ENCODE measurements around the gene RBP3. TPM values are rescaled to one million over a fixed set of nuclear protein-coding genes. Genes with fewer than 3 reads are reported as not detected.

The RBP3 gene
- total RNA-seq, 2 donors from 2014 or later, result not detected

DNA sequence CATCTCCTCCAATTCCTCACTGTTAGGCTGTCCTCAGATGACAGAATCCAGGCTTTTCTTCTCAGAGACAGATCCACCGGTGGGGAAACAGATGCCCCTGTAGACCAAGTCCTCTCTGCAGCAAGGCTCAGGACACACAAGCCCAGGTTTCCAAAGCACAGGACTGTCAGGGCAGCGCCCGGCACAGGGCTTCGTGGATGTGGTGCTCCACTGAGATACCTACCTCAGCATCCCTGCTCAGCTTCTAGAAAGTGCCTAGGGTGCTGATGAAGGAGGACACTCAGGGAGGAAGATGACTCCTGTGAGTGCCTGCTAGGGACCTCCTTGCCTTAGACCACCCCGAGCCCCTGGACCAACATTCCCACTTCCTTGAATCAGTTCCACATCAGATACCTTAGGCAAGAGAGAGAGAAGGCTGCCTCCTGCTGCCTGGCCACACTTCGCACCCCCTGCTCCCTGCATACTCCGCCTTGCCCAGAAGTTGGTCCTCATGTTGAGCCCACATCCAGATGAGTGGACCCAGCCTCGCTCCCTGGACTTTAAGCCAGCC is 8.9 kb upstream of the RBP3 start:
- no peaks in the 10 kb centered on the region for H3K36me3 Mint-ChIP-seq (ENCODE audit: low read depth)
- Histone ChIP-seq H3K27me3 (ENCODE audit: control insufficient read depth, insufficient read depth, low read length, poor library complexity, severe bottlenecking) (no peaks in the 10 kb centered on the region), H3K4me1 (ENCODE audit: control insufficient read depth, insufficient read depth, low read length) (no peaks in the 10 kb centered on the region), H3K4me3 (ENCODE audit: low read length) (no peak overlapping the region), H3K36me3 (ENCODE audit: control insufficient read depth, insufficient read depth, low read length) (no peaks in the 10 kb centered on the region), H3K9ac (ENCODE audit: extremely low read depth, low read length, poor library complexity, severe bottlenecking) (no peak overlapping the region), H3K9me3 (ENCODE audit: control insufficient read depth, low read length) (no peaks in the 10 kb centered on the region), H3K27ac (ENCODE audit: low read depth, low read length) (no peak overlapping the region)
- no peak overlapping the region for H3K4me3 Mint-ChIP-seq
- H3K27me3 Mint-ChIP-seq (ENCODE audit: insufficient read depth), result no peaks in the 10 kb centered on the region
- TF ChIP-seq, protein P1, sequence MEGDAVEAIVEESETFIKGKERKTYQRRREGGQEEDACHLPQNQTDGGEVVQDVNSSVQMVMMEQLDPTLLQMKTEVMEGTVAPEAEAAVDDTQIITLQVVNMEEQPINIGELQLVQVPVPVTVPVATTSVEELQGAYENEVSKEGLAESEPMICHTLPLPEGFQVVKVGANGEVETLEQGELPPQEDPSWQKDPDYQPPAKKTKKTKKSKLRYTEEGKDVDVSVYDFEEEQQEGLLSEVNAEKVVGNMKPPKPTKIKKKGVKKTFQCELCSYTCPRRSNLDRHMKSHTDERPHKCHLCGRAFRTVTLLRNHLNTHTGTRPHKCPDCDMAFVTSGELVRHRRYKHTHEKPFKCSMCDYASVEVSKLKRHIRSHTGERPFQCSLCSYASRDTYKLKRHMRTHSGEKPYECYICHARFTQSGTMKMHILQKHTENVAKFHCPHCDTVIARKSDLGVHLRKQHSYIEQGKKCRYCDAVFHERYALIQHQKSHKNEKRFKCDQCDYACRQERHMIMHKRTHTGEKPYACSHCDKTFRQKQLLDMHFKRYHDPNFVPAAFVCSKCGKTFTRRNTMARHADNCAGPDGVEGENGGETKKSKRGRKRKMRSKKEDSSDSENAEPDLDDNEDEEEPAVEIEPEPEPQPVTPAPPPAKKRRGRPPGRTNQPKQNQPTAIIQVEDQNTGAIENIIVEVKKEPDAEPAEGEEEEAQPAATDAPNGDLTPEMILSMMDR (conservative IDR thresholded peaks at IDR 0.05), result no peak
- no peaks in the 10 kb centered on the region for H3K4me1 Mint-ChIP-seq
- DNase-seq, result no peak
- WGBS, 2 experiments (ENCODE audit: insufficient coverage in 1 of 2, insufficient read length in 1 of 2), result 93 to 94% methylated on average over 4 to 8 of the region's 8 CpGs
- no peak overlapping the region for H3K27ac Mint-ChIP-seq
- no peaks in the 10 kb centered on the region for H3K9me3 Mint-ChIP-seq

DNA sequence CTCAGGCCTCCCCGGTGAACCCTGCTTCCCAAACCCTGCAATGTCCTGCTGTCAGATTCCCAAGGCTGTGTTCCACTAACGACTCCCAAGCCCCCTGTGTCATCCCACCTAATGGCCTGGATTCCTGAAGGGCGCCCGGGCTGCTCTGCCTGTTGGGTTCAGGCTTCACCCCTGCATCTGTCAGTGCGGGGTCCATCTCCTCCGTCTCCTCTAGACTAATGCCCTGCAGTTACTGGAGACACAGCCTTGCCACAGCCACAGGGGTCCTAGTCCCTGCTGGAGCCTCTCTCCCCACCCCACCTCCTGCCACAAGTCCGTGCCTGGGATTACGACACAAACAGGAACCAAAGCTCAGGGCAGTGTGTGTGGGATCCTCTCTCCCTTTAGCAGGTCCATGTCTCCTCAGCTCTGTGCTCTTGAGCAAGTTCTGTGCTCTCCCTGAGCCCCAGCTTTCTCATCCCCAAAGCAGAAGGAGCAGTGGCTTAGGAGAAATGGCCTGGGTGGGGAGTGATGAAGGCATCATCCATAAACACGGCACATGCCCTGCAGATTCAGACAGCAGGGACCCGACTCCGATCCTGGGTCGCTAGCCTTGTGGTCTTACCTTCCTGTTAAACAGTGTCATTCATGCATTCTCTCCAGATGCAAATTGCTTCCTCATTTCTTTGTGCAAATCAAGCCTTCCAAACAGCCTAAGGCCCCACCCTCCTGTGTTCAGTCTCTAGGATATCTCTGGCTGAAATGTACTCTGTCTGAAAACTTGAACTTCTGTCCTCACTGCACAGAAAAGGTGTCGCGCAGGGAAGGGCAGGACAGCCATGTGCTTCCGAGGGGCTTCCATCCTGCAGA is 8.2 kb upstream of the RBP3 start:
- TF ChIP-seq, protein P1 (conservative IDR thresholded peaks at IDR 0.05), result no peak
- Histone ChIP-seq H3K36me3 (ENCODE audit: control insufficient read depth, insufficient read depth, low read length) (no peaks in the 10 kb centered on the region), H3K4me3 (ENCODE audit: low read length) (no peak overlapping the region), H3K9me3 (ENCODE audit: control insufficient read depth, low read length) (no peaks in the 10 kb centered on the region), H3K27me3 (ENCODE audit: control insufficient read depth, insufficient read depth, low read length, poor library complexity, severe bottlenecking) (no peaks in the 10 kb centered on the region), H3K9ac (ENCODE audit: extremely low read depth, low read length, poor library complexity, severe bottlenecking) (no peak overlapping the region), H3K4me1 (ENCODE audit: control insufficient read depth, insufficient read depth, low read length) (no peaks in the 10 kb centered on the region), H3K27ac (ENCODE audit: low read depth, low read length) (no peak overlapping the region)
- H3K36me3 Mint-ChIP-seq (ENCODE audit: low read depth), result no peaks in the 10 kb centered on the region
- no peaks in the 10 kb centered on the region for H3K9me3 Mint-ChIP-seq
- no peak overlapping the region for H3K27ac Mint-ChIP-seq
- no peaks in the 10 kb centered on the region for H3K4me1 Mint-ChIP-seq
- H3K27me3 Mint-ChIP-seq (ENCODE audit: insufficient read depth), result no peaks in the 10 kb centered on the region
- DNase-seq, result peak; percentile 54
- 88 to 89% methylated on average over 13 to 15 of the region's 15 CpGs for WGBS, 2 experiments (ENCODE audit: insufficient coverage in 1 of 2, insufficient read length in 1 of 2)
- H3K4me3 Mint-ChIP-seq, result no peak overlapping the region

DNA sequence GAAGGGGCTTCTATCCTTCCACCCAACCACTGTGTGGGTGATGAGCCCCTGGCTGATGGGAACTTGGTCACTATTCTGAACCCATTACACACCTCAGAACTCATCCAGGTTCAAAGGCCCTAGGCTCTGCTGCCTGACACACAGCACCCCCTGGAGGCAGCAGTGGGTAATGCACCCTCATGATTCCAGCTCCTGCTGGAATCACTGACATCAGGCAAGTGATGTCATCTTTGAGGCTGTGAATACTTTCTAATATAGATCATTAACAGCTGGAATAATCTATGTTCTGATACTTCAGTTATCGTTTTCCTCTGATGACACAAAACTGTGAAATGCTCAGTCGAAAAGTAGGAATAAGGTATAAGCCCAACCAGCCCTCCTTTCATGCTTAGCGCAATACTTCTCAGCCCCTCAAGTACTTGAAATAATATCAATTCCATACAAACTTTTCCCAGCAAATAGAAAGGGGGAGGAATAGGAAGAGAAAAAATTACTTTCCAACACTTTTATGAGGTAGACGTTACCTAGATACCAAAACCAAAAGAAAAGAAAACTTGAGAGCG is 7.5 kb upstream of the RBP3 start:
- Mint-ChIP-seq H3K27me3 (ENCODE audit: insufficient read depth) (no peaks in the 10 kb centered on the region), H3K36me3 (ENCODE audit: low read depth) (no peaks in the 10 kb centered on the region), H3K4me1 (no peaks in the 10 kb centered on the region), H3K4me3 (no peak overlapping the region), H3K27ac (no peak overlapping the region), H3K9me3 (no peaks in the 10 kb centered on the region)
- H3K9ac ChIP-seq (ENCODE audit: extremely low read depth, low read length, poor library complexity, severe bottlenecking), result no peak overlapping the region
- no peaks in the 10 kb centered on the region for H3K9me3 ChIP-seq (ENCODE audit: control insufficient read depth, low read length)
- H3K36me3 ChIP-seq (ENCODE audit: control insufficient read depth, insufficient read depth, low read length), result no peaks in the 10 kb centered on the region
- TF ChIP-seq, protein P1 (conservative IDR thresholded peaks at IDR 0.05), result peak; percentile 97
- no peak overlapping the region for H3K27ac ChIP-seq (ENCODE audit: low read depth, low read length)
- peak; percentile 93 for DNase-seq
- no peaks in the 10 kb centered on the region for H3K4me1 ChIP-seq (ENCODE audit: control insufficient read depth, insufficient read depth, low read length)
- WGBS, 2 experiments (ENCODE audit: insufficient coverage in 1 of 2, insufficient read length in 1 of 2), result 74% methylated on average over 4 of the region's 5 CpGs; no CpG with 5 or more reads in 1 of the 2 experiments
- no peak overlapping the region for H3K4me3 ChIP-seq (ENCODE audit: low read length)
- no peaks in the 10 kb centered on the region for H3K27me3 ChIP-seq (ENCODE audit: control insufficient read depth, insufficient read depth, low read length, poor library complexity, severe bottlenecking)

All from endodermal cell (in vitro differentiated cells).